Stimulated activated CD4-positive, alpha-beta T cell treated with anti-CD3 and anti-CD28 coated beads, Interleukin-1b, Interleukin-23, amount 100 ng/mL, for 4 hours (primary cell): Measurements from ENCODE around the gene PLEKHN1.
A peak's percentile ranks its signal among the peaks of the same experiment; 100 is the strongest.

Experiments
- DNase-seq, 2 donors: peaks; one replicate each; pipeline ENCODE4 v3.0.0-alpha.2; 2020; ENCODE audit warnings: low read depth in 2 of 2

The PLEKHN1 gene

DNA sequence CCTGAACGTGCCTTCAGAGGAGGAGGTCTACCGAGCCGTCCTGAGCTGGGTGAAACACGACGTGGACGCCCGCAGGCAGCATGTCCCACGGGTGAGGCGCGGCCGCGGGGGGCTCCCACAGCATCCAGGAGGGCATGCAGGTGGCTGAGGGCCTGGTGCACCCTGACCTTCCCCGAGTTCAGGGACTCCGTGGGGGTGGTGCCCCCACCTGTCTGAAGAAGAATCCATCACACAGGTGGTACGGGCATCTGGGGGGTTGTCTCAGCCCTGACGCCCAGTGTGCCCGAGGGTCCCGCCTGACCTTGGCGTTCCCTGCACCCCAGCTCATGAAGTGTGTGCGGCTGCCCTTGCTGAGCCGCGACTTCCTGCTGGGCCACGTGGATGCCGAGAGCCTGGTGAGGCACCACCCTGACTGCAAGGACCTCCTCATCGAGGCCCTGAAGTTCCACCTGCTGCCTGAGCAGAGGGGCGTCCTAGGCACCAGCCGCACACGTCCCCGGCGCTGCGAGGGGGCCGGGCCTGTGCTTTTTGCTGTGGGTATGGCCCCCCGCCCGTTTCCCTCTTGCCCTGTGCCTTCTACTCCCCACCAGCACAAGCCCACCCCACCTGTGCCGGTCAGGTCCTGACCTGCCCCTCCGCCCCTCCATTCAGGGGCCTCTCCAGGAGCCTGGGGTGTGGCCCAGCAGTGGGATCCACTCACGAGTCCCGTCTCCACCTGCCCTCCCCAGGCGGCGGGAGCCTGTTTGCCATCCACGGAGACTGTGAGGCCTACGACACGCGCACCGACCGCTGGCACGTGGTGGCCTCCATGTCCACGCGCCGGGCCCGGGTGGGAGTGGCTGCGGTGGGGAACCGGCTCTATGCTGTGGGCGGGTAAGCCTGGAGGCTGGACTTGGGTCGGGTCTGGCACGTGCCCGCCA lies 3.6 kb upstream of the PLEKHN1 start:
- no peak for DNase-seq

GRCh38 chr1:963301-963651 lies 3.0 kb upstream of the PLEKHN1 start:
- DNase-seq = no peak

DNA sequence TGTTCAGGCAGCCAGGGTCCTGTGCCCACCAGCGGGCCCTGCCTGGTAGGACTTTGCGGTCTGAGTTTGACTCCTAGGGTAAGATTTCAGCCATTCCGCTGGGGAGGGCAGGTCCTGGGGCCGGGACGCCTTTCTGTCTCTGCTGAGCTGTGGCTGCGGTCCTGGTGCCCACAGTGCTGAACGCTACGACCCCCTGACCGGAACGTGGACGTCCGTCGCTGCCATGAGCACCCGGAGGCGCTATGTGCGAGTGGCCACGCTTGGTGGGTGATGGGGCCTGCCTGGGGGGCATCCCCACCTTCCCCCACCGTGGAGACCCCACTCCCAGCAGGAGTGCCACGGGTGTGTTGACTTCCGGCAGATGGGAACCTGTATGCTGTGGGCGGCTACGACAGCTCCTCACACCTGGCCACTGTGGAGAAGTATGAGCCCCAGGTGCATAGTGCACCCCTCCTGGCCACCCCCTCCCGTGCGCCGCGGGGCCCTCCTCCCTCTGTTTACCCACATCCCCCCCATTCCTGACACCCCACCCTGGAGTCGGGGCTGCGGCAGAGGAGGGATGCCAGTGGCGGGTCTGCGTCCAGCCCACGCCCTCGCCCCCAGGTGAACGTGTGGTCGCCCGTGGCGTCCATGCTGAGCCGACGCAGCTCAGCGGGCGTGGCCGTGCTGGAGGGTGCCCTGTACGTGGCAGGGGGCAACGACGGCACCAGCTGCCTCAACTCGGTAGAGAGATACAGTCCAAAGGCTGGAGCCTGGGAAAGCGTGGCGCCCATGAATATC lies 2.3 kb upstream of the PLEKHN1 start:
- no peak for DNase-seq

DNA sequence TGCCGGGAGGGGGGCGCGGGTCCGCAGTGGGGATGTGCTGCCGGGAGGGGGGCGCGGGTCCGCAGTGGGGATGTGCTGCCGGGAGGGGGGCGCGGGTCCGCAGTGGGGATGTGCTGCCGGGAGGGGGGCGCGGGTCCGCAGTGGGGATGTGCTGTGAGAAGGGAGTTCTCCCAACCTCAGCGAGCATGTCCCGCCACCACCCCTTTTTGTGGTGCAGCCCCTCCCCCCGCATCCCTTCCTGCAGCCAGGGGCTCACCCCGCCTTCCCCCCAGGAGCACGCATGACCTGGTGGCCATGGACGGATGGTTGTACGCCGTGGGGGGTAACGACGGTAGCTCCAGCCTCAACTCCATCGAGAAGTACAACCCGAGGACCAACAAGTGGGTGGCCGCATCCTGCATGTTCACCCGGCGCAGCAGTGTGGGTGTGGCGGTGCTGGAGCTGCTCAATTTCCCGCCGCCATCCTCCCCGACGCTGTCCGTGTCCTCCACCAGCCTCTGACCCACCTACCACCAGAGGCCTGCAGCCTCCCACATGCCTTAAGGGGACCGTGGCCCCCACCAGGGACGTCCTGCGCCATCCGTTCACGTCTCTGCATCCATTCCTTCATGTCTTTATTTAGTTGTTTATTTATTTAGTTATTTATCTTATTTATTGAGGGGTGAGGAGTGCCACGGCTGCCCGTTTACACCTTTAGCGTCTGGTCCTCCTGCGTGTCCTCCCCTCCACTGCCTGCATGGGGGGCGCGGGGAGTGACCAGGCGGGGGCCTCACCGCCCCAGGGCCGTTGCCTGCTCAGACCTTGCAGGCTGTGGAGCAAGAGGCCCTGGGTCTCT lies 1.4 kb upstream of the PLEKHN1 start:
- no peak for DNase-seq

DNA sequence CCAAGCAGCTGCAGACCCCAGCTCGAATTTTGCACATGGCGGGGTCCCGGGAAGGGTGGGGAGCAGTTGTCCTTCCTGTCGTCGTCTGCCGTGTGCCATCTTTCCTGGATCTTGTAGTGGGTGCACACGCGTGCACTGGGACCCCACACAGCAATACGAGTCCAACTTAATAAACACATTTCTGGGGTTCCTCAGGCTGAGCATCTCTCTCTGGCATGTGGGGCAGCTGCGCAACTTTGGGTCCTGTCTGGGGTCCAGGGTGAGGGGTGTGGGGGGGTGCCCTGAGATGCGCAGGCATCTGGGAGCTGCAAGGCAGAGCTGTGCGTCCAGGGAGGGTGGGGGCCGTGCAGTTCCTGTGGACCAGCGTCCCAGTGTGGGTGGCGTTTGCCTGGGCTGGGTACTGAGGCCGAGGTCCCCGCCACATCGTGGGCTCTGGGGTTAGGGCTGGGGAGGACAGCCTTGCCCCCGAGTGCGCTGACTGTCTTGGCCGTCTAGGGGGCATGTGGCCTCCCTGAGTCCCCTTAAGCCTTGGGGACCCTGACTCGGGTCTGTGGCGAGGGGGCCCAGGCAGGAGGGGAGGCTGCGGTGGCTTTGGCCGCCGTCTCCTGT lies 652 bp upstream of the PLEKHN1 start:
- DNase-seq = no peak

DNA sequence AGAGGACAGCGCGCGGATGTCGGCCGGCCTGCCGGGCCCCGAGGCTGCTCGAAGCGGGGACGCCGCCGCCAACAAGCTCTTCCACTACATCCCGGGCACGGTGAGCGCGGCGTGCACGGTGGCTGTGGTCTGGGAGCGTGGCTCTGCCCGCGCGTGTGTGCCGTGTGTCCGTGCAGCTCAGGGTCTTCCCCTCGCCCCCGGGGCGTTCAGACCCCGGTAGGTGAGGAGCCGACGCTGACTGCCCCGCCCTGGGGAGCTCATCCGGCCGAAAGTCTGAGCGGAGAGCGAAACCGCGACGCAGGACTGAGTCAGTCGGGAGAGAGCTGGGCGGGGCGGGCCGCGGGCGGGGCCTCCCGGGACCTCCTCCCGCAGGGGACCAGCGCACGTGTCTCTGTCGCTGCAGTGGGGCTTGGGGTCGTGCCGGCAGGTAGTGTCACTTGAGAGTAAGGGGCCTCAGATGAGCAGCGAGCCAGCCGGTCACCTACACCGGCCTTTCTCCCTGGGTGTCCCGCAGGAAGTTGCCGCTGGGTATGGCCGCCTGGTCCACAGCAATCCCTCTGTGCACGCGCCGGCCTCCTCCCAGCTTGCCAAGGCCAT lies 520 bp downstream of the PLEKHN1 start:
- DNase-seq = peak; percentile 80 to 90

- DNase-seq = no peak
Measured at GRCh38 chr1:967466-968343, 1.4 kb downstream of the PLEKHN1 start.

DNA sequence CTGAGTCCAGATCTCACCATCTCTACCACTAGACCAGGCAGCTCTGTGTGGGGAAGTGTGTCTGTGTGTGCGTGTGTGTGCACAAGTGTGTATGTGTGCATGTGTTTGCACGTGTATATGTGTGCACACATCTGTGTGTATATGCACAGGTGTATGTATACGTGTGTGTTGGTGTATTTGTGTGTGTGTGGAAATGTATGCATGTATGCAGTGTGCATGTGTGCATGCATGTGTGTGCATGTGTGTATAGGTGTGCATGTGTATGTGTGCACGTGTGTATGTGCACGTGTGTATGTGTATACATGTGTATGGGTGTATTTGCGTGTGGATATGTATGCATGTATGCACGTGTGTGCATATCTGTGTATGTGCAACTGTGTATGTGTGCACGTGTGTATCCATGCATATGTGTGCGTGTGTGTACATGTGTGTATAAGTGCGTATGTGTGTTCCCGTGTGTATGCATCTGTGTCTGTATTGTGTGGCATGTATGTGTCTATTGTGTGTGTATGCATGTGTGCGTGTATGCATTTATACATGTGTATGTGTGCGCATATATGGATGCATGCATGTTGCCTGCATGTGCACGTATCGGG lies 3.1 kb downstream of the PLEKHN1 start:
- DNase-seq = no peak

- DNase-seq = no peak
Measured at GRCh38 chr1:970242-970972, 4.1 kb downstream of the PLEKHN1 start.

GRCh38 chr1:970973-971730 lies 4.9 kb downstream of the PLEKHN1 start:
- DNase-seq = no peak

DNA sequence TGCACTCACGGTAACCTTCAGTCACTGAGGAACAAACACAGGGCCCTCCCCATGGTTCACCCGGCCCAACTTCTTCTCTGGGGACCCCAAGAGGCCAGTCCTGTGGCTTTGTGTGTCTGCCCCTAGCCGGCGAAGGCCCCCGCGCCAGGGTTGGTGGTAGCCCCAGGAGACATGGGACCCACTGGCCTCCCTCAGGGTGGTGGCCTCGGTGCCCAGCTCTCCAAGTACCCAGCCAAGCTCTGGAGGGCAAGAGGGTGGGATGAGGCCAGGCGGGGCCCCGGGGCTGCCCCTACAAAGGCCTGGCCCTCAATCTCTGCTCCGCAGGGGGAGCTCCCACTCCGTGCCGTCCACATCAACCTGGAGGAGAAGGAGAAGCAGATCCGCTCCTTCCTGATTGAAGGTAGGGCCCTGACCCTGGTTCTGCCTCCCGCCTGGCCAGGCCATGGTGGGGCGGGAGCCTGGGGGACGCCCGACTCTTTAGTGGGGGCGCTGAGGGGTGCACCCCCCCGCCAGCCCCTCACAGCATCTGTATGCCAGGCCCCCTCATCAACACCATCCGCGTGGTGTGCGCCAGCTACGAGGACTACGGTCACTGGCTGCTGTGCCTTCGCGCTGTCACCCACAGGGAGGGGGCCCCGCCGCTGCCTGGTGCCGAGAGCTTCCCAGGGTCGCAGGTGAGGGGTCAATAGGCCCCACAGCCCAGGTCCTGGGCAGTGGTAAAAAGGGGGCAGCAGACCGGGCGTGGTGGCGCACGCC lies 5.6 kb downstream of the PLEKHN1 start:
- DNase-seq = no peak

DNA sequence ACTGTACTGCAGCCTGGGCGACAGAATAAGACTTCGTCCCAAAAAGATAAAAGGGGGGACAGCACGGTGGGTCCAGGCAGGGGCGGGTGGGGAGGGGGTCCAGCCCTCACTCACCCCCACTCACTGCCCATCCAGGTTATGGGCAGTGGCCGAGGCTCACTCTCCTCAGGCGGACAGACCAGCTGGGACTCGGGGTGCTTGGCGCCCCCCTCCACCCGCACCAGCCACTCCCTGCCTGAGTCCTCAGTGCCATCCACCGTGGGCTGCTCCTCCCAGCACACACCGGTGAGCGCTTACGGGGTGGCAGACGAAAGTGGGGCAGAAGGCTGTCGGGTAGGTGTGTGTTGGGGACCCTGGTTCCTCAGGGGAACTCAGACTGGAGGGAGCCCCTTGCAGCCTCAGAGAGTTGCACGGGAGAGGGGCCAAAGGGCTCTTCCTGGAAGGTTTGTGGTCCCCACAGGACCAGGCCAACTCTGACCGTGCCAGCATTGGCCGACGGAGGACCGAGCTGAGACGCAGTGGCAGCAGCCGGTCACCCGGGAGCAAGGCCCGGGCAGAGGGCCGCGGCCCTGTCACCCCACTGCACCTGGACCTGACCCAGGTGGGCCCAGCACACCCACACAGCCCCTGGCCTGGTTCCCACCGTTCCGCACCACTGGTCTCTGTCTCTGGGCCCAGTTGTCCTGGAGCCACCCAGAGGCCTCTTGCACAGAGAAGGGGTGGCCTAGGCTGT lies 6.6 kb downstream of the PLEKHN1 start:
- DNase-seq = no peak

DNA sequence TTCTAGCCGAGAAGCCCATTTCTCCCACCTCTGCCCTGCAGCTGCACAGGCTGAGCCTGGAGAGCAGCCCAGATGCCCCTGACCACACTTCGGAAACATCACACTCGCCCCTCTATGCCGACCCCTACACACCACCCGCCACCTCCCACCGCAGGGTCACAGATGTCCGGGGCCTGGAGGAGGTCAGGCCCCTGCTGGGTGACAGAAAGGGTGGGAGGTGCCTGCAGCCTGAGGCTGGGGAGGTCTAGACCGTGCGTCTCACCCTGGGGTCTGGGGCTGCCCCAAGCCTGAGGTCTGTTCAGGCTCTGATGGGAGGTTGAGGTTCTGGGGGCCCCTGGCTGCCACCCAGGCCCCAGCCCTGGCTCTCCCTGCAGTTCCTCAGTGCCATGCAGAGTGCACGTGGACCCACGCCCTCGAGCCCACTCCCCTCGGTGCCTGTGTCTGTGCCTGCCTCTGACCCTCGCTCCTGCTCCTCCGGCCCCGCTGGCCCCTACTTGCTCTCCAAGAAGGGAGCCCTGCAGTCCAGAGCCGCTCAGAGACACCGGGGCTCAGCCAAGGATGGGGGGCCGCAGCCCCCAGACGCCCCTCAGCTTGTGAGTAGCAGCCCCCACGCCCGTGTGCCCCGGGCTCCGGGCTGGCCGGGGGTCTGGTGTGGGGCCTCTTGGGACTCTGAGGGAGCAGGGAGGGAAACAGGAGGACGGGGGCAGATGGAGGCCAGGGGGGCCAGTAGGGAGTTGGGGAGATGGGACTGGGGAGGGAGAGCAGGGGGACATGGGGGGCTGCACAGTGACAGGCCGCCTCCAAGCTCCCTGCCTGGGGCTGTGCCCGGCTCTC lies 7.4 kb downstream of the PLEKHN1 start:
- no peak for DNase-seq

DNA sequence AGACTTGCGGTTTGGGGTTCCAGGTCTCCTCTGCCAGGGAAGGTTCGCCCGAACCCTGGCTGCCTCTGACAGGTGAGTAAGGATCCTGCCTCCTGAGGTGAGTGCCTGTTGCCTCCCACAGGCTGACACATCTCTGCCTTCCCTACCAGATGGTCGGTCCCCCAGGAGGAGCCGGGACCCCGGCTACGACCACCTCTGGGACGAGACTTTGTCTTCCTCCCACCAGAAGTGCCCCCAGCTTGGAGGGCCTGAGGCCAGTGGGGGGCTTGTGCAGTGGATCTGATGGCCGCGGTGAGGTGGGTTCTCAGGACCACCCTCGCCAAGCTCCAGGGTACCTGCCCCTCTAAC lies 8.0 kb downstream of the PLEKHN1 start:
- DNase-seq = no peak

DNA sequence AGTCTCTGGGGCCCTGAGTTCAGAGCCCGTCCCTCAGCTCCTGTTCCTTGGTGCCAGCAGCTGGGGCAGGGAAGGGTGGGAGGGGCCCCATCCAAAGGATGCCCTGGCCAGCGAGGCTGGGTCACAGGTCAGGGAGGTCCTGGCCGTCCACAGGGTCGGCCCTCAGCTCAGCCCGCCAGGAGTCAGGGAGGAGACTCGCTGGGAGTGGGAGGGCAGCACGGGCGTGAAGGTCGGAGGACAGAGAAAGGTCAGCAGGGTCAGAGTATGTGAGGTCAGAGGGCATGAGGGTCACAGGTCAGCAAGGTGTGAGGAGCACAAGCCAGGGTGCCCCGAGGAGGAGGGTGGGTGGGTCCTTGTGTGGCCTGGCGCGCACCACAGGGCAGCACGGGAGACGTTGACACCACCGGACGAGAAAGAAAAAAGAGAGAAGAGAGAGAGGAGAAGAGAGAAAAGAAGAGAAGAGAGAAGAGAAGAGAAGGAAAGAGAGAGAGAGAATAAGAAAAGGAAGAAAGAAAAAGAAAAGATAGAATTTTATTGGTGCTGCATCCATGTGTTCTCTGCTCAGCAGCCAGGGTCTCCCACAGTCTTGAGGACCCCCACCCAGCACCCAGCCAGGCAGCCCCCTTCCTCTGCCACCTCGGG lies 8.5 kb downstream of the PLEKHN1 start:
- DNase-seq = no peak

DNA sequence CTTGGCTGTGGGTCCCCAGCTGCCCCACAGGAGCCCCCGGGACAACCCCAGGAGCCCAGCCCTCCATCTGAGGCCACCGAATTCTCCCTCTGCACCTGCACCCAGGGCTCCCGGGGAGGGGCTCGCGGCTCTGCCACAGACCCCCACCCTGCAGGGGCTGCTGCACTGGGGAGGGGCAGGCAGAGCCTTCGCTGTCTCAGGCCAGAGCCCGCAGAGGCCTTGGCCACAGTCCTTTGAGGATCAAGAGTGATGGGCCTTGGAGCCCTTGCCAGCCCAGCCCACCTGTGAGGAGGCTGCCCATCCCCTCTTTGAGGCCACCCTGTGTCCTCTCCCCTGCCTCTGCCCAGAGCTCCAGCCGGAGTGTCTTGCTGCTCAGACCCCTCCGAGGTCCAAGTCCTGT lies 9.1 kb downstream of the PLEKHN1 start:
- DNase-seq = no peak
